K562 (cell line): ENCODE measurements around the gene CCDC32. TPM values are rescaled to one million over a fixed set of nuclear protein-coding genes. Genes with fewer than 3 reads are reported as not detected.
A peak's percentile ranks its signal among the peaks of the same experiment; 100 is the strongest.

ENCODE experiments used
- ATAC-seq: fragments of 200-7000 bp; cut with Tn5 transposase; 3 replicates; pipeline ENCODE4 v1.9.1; 2020; ENCODE audit warnings: moderate library complexity
- BruUV-seq: library from RNA; stranded (reverse); fragments of 400-500 nt; replicated peaks from 2 replicates; lab custom pipeline; 2021; lab: Mats Ljungman, UMichigan
- CTCF ChIA-PET: fragments of 300-600 bp; formaldehyde crosslinking; extraction: SDS; loops from one replicate; lab custom pipeline; 2021; ENCODE audit warnings: low intra/inter-chr PET ratio; lab: Yijun Ruan, JAX
- POLR2A ChIA-PET: fragments of 300-600, 350-650 bp; sonication (Branson Sonifier 250); formaldehyde crosslinking; extraction: SDS; loops from one replicate; lab custom pipeline; 2021; ENCODE audit warnings: antibody characterized with exemption, inconsistent platforms; lab: Yijun Ruan, JAX
- DNase-seq, 4 experiments: peaks; one replicate each; pipeline versions ENCODE4 v3.0.0 to v3.0.0-alpha.2; 2011 to 2018; ENCODE audit warnings: low spot score in 3 of 4, mixed read lengths in 3 of 4; ENCODE audit errors: extremely low read depth in 1 of 4
- FAIRE-seq: peaks from 2 replicates; lab custom pipeline; 2011; peaks lifted over from hg19 to GRCh38; lab: Jason Lieb, UNC
- H2AFZ ChIP-seq: 2 replicates; pipeline ENCODE4 v1.6.0; 2011; ENCODE audit warnings: low read depth, low read length, control low read depth, inconsistent platforms
- H3K27ac ChIP-seq: fragments of 200-600 bp; 3 replicates; pipeline ENCODE4 v1.8.0; 2011; ENCODE audit warnings: low read depth, mild to moderate bottlenecking, control low read depth, inconsistent platforms, low read length, moderate library complexity, mixed read lengths; ENCODE audit errors: extremely low read depth
- H3K27me3 ChIP-seq, 2 experiments: fragments of 300-600 bp in 1 of 2; 2 replicates in 1 of 2; 3 replicates in 1 of 2; pipeline versions ENCODE4 v1.6.0 to v1.8.0; 2011; ENCODE audit warnings: inconsistent platforms in 2 of 2, low read length in 2 of 2, mild to moderate bottlenecking in 1 of 2, mixed read lengths in 1 of 2, moderate library complexity in 1 of 2; ENCODE audit not compliant: control insufficient read depth in 2 of 2, insufficient read depth in 2 of 2
- H3K36me3 ChIP-seq: fragments of 300-600 bp; 3 replicates; pipeline ENCODE4 v1.8.0; 2011; ENCODE audit warnings: mild to moderate bottlenecking, low read length, inconsistent platforms; ENCODE audit not compliant: control insufficient read depth, insufficient read depth
- H3K4me1 ChIP-seq, 2 experiments: fragments of 200-600 bp in 1 of 2; replicated peaks in 1 of 2; 2 replicates in 1 of 2; 3 replicates in 1 of 2; pipeline versions ENCODE4 v1.5.1 to v1.8.0; 2011; ENCODE audit warnings: inconsistent platforms in 2 of 2, low read length in 2 of 2, mild to moderate bottlenecking in 1 of 2, mixed read lengths in 1 of 2, moderate library complexity in 1 of 2; ENCODE audit not compliant: control insufficient read depth in 2 of 2, insufficient read depth in 2 of 2
- H3K4me2 ChIP-seq: 2 replicates; pipeline ENCODE4 v1.6.1; 2011; ENCODE audit warnings: low read length, control low read depth, inconsistent platforms, mixed read lengths; ENCODE audit not compliant: insufficient read depth
- H3K4me3 ChIP-seq: fragments of 200-600 bp; sonication (generic), shearing (Covaris generic); 2 replicates; pipeline ENCODE4 v1.5.1; 2016; ENCODE audit warnings: control low read depth, inconsistent platforms
- H3K79me2 ChIP-seq: fragments of 200-600 bp; 3 replicates; pipeline ENCODE4 v1.8.0; 2011; ENCODE audit warnings: low read length, inconsistent platforms; ENCODE audit not compliant: control insufficient read depth, insufficient read depth
- H3K9ac ChIP-seq, 2 experiments: 2 replicates each; pipeline versions ENCODE4 v1.6.0 to v1.6.1; 2011; ENCODE audit warnings: low read depth in 2 of 2, low read length in 2 of 2, control low read depth in 1 of 2, inconsistent platforms in 1 of 2, mild to moderate bottlenecking in 1 of 2, mixed read lengths in 1 of 2; ENCODE audit not compliant: insufficient read depth in 1 of 2
- H3K9me1 ChIP-seq: one replicate; pipeline ENCODE4 v1.6.0; 2011; ENCODE audit warnings: inconsistent platforms, mild to moderate bottlenecking, low read length, moderate library complexity; ENCODE audit not compliant: control insufficient read depth, insufficient read depth
- H3K9me3 ChIP-seq: replicated peaks from 2 replicates; pipeline ENCODE4 v1.5.1; 2011; ENCODE audit warnings: low read depth, low read length, inconsistent platforms; ENCODE audit not compliant: control insufficient read depth, insufficient read depth
- H4K20me1 ChIP-seq: replicated peaks from 2 replicates; pipeline ENCODE4 v1.6.1; 2011; ENCODE audit warnings: low read length, inconsistent platforms, mixed read lengths; ENCODE audit not compliant: control insufficient read depth, insufficient read depth
- ERF ChIP-seq: fragments of 450-650 bp; formaldehyde crosslinking; IDR thresholded peaks from 2 replicates; pipeline ENCODE4 v1.4.0; 2020; ENCODE audit warnings: mild to moderate bottlenecking, mixed read lengths
- EZH2 ChIP-seq: IDR thresholded peaks from 2 replicates; pipeline ENCODE4 v1.6.1; 2012; ENCODE audit warnings: low read depth, mild to moderate bottlenecking, inconsistent platforms, low read length, borderline replicate concordance
- KAT2B ChIP-seq: IDR thresholded peaks from one replicate; pipeline ENCODE4 v1.6.1; 2012; ENCODE audit warnings: low read depth, mild to moderate bottlenecking, control low read depth, inconsistent platforms, low read length, moderate library complexity
- PHF20 ChIP-seq: fragments of 450-650 bp; IDR thresholded peaks from 2 replicates; pipeline ENCODE4 v1.6.1; 2018; ENCODE audit not compliant: partially characterized antibody
- RFX1 ChIP-seq: fragments of 450-650 bp; IDR thresholded peaks from 2 replicates; pipeline ENCODE4 v1.6.1; 2016; ENCODE audit warnings: mild to moderate bottlenecking, moderate library complexity
- SAP30 ChIP-seq: fragments of 200-600 bp; sonication (generic); IDR thresholded peaks from 2 replicates; pipeline ENCODE4 v1.6.1; 2012; ENCODE audit warnings: borderline replicate concordance, low read depth, mild to moderate bottlenecking, moderate library complexity, low read length, control low read depth, inconsistent platforms; ENCODE audit not compliant: insufficient read depth, poor library complexity, severe bottlenecking
- SNRNP70 ChIP-seq: fragments of 200-400 bp; formaldehyde crosslinking; optimal IDR thresholded peaks from 2 replicates; pipeline ENCODE3; 2017; ENCODE audit warnings: low read depth, low read length
- SRSF3 ChIP-seq: fragments of 200-400 bp; formaldehyde crosslinking; IDR thresholded peaks from 2 replicates; pipeline ENCODE4 v1.6.1; 2016; ENCODE audit warnings: mild to moderate bottlenecking, low read length, moderate library complexity; ENCODE audit not compliant: insufficient read depth
- TOE1 ChIP-seq, 2 experiments: fragments of 450-650 bp in 1 of 2; sonication (generic) in 1 of 2; formaldehyde crosslinking in 1 of 2; IDR thresholded peaks; 2 replicates each; pipeline versions ENCODE4 v1.7.1 to v1.8.0; 2016 to 2022; ENCODE audit warnings: borderline replicate concordance in 2 of 2, mild to moderate bottlenecking in 2 of 2, antibody characterized with exemption in 1 of 2, inconsistent platforms in 1 of 2, low read depth in 1 of 2, missing genetic modification reagents in 1 of 2, moderate library complexity in 1 of 2
- ZBTB49 ChIP-seq: sonication (generic); formaldehyde crosslinking; IDR thresholded peaks from 2 replicates; pipeline ENCODE4 v1.8.0; 2022; ENCODE audit warnings: missing genetic modification reagents, mild to moderate bottlenecking, borderline replicate concordance
- ZHX1 ChIP-seq: fragments of 150-350 bp; conservative IDR thresholded peaks from 2 replicates; pipeline ENCODE4 v1.6.1; 2014; ENCODE audit warnings: low read length
- ZNF175 ChIP-seq: fragments of 200-800 bp; sonication (Bioruptor generic); IDR thresholded peaks from 2 replicates; pipeline ENCODE4 v1.6.1; 2016; ENCODE audit warnings: low read depth, mild to moderate bottlenecking, missing genetic modification characterization, missing compliant biosample characterization
- ZNF644 ChIP-seq: fragments of 200-800 bp; sonication (Bioruptor generic); IDR thresholded peaks from 2 replicates; pipeline ENCODE4 v1.6.1; 2016; ENCODE audit warnings: low read depth, missing genetic modification characterization, missing compliant biosample characterization
- ZNF766 ChIP-seq: fragments of 200-800 bp; sonication (Bioruptor generic); conservative IDR thresholded peaks from 2 replicates; pipeline ENCODE4 v1.6.1; 2016; ENCODE audit warnings: missing genetic modification characterization, missing compliant biosample characterization
- WGBS: fragments of 100-300 bp; shearing (Covaris generic); methylation state at CpG from one replicate; pipeline ENCODE4 v1.1.6; 2016; ENCODE audit warnings: low coverage, mixed read lengths; ENCODE audit not compliant: insufficient coverage; ENCODE audit errors: missing lambda C conversion rate; 5-methylcytosine and 5-hydroxymethylcytosine counted together
- in situ Hi-C: fragments of 300-500 bp; cut with MboI; formaldehyde crosslinking; loops from 4 replicates; pipeline ENCODE4 v1.15.0; 2018; ENCODE audit warnings: inconsistent platforms, mixed read lengths
- intact Hi-C: fragments of 100-400 bp; cut with micrococcal nuclease; formaldehyde crosslinking; loops from 2 replicates; pipeline ENCODE4 v1.14.2; 2022
- polyA plus RNA-seq, 8 experiments: library from polyadenylated mRNA; depleted of rRNA in 4 of 8; stranded (reverse) in 5 of 8; unstranded in 3 of 8; fragments of >200 nt; fragmentation: Nextera tagmentation in 2 of 8; fragmentation: Illumina TruSeq in 1 of 8; extraction: Ambion mirVana in 2 of 8; extraction: Trizol in 1 of 8; gene quantifications; 2 replicates each; pipeline versions ENCODE4 v1.2.1 to v1.2.3, GENCODE V29; 2011 to 2014; ENCODE audit warnings: inconsistent platforms in 1 of 8, missing spikeins in 1 of 8
- total RNA-seq, 7 experiments: library from RNA; depleted of rRNA in 6 of 7; stranded (reverse); fragments of >200 nt in 6 of 7; fragmentation: Illumina TruSeq in 2 of 7; extraction: Trizol in 2 of 7; gene quantifications; 2 replicates each; pipeline versions ENCODE4 v1.2.1 to v1.2.3, GENCODE V29; 2011 to 2021; ENCODE audit warnings: low replicate concordance in 1 of 7

Gene CCDC32
- total and polyA plus RNA-seq, 9 of the 15 experiments (the other 6 are each of a cell fraction or from before 2014, with no cell fraction given) = 22.2 to 94.8 (median 37.1) TPM

DNA sequence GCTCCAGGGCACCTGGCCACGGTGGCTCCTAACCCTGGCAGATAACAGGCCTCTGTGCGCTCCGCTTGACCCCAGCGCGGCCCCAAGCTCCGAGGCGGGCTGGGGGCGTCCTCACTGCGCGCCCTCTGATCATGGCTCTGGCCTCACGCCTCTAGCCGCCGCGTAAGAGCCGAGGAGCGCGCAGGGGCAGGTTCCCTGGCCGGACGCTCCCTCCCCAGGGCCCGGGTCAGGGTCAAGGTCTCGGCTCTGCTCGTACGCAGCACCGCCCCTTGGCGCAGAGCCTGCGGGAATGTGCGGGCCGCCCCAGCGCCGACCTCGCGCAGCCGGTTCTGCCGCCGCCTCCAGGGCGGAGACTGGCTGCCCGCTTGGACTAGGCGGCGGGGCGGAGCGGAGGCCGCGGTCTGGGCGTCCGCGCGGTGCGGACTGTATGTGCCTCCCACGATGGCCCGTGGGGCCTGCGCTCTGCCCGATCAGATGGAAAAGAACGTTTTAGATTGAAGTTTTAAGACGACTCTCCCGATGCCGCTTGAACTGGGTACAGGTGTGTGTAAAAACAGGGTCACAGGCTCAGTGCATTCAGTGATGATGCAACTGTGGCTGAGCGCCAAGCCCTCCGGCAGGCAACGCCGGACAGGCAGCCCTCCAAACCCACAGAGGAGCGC, 53.2 kb downstream of the CCDC32 start (continued):
- no peak for TF ChIP-seq ZBTB49 (CRISPR knock-in tag)
- peak; percentile 9; the same call in 1 of the 2 replicates for TF ChIP-seq ERF
- TF ChIP-seq TOE1 (IDR thresholded peaks at IDR 0.05; ENCODE audit: borderline replicate concordance) = no peak; the same call in 1 of the 2 replicates
- TF ChIP-seq TOE1 (CRISPR knock-in tag; IDR thresholded peaks at IDR 0.05; ENCODE audit: borderline replicate concordance, low read depth) = no peak
- TF ChIP-seq, all 486 proteins: peak for 99

GRCh38 chr15:40511093-40511471, 53.8 kb downstream of the CCDC32 start:
- H3K36me3 ChIP-seq = no peaks in the 10 kb centered on the region
- H3K27ac ChIP-seq = peak overlapping the region; percentile 60
- no peak for DNase-seq
- H3K4me3 ChIP-seq = peak overlapping the region; percentile 36
- no peaks in the 10 kb centered on the region for H3K79me2 ChIP-seq
- no peak for FAIRE-seq
- peaks cover 4% of the 10 kb centered on the region for H3K9me1 ChIP-seq
- H3K4me2 ChIP-seq = peak overlapping the region; percentile 72
- no peaks in the 10 kb centered on the region for H4K20me1 ChIP-seq
- CTCF ChIA-PET = no interaction called here
- 70% methylated on average over 22 of the region's 22 CpGs for WGBS
- BruUV-seq = TSS peak; percentile 73
- peak overlapping the region; percentile 59 to 89 for H3K9ac ChIP-seq
- POLR2A ChIA-PET = interaction anchor here (0.6 kb wide), 1 partner anchor 59 kb away, joined by 3 read pairs; no protein-coding TSS in a partner anchor
- intact Hi-C loops (loop anchor here (10.0 kb wide), 1 partner anchor 274 kb away; no protein-coding TSS in a partner anchor), in situ Hi-C loops (no loop called here)
- H2AFZ ChIP-seq = peak overlapping the region; percentile 88
- peaks cover 20 to 28% of the 10 kb centered on the region in 2 experiments for H3K4me1 ChIP-seq
- no peak for ATAC-seq
- no peaks in the 10 kb centered on the region for H3K9me3 ChIP-seq
- no peaks in the 10 kb centered on the region for H3K27me3 ChIP-seq
- TF ChIP-seq SRSF3 (no peak), ZHX1 (peak; percentile 97), ZNF644 (tag) (0 out of 2 replicates have a peak, but pooled peaks have one; percentile 23), ZNF175 (no peak), SAP30 (peak; percentile 10), RFX1 (peak; percentile 83), ZNF766 (CRISPR knock-in tag) (no peak), EZH2 (no peak), SNRNP70 (no peak), PHF20 (no peak), KAT2B (no peak)
